Upper lobe of left lung (tissue), 6 donors: ENCODE results near the gene SCN10A. TPM values are rescaled to one million over a fixed set of nuclear protein-coding genes. Genes with fewer than 3 reads are reported as not detected.

Source experiments
- ATAC-seq, 2 donors: fragments of 200-7000 bp; cut with Tn5 transposase; one replicate each; pipeline ENCODE4 v1.9.1; 2022; ENCODE audit warnings: mild to moderate bottlenecking in 2 of 2, moderate library complexity in 2 of 2; ENCODE audit not compliant: low FRiP score in 2 of 2
- DNase-seq, 2 donors: peaks; one replicate each; pipeline ENCODE4 v3.0.0-alpha.2; 2019 to 2020
- H3K27ac ChIP-seq, 4 donors: fragments of 200-600 bp; sonication (generic); one replicate each; pipeline ENCODE4 v1.5.1; 2016 to 2019
- H3K27me3 ChIP-seq, 4 donors: fragments of 200-600 bp; sonication (generic); one replicate each; pipeline ENCODE4 v1.5.1; 2017 to 2019
- H3K36me3 ChIP-seq, 4 donors: fragments of 200-600 bp; sonication (generic); one replicate each; pipeline ENCODE4 v1.5.1; 2016 to 2019
- H3K4me1 ChIP-seq, 4 donors: fragments of 200-600 bp; sonication (generic); one replicate each; pipeline ENCODE4 v1.5.1; 2018 to 2019
- H3K4me3 ChIP-seq, 4 donors: fragments of 200-600 bp; sonication (generic); one replicate each; pipeline ENCODE4 v1.5.1; 2017 to 2019; ENCODE audit warnings: mild to moderate bottlenecking in 2 of 4, moderate library complexity in 1 of 4
- H3K9me3 ChIP-seq, 4 donors: fragments of 200-600 bp; sonication (generic); one replicate each; pipeline ENCODE4 v1.5.1; 2018 to 2019
- EP300 ChIP-seq, 4 donors: sonication (generic); formaldehyde crosslinking; IDR thresholded peaks; one replicate each; pipeline ENCODE4 v1.5.1; 2017; ENCODE audit warnings: antibody characterized with exemption in 4 of 4, control low read depth in 2 of 4
- POLR2A ChIP-seq, 4 donors: fragments of 450-650 bp; IDR thresholded peaks; one replicate each; pipeline ENCODE4 v1.5.1; 2016 to 2017; ENCODE audit warnings: antibody characterized with exemption in 4 of 4, mild to moderate bottlenecking in 2 of 4
- POLR2AphosphoS5 ChIP-seq, 2 donors: sonication (generic); formaldehyde crosslinking; IDR thresholded peaks; one replicate each; pipeline ENCODE4 v1.5.1; 2017; ENCODE audit warnings: antibody characterized with exemption in 2 of 2
- WGBS, 2 donors: methylation state at CpG; one replicate each; pipeline ENCODE4 v1.1.5; 2017 to 2018; 5-methylcytosine and 5-hydroxymethylcytosine counted together
- total RNA-seq, 6 donors: library from RNA; depleted of rRNA in 4 of 6; stranded (reverse); fragments of >200 nt in 4 of 6; gene quantifications; one replicate each; pipeline versions ENCODE4 v1.1.0 to v1.2.1, GENCODE V29; 2016 to 2021
- TF ChIP-seq, protein P1 (sequence below), 6 experiments: fragments of 450-650 bp in 4 of 6; fragments of 200-600 bp in 2 of 6; sonication (generic) in 2 of 6; IDR thresholded peaks; one replicate each; pipeline ENCODE4 v1.5.1; 2016 to 2019; ENCODE audit warnings: antibody characterized with exemption in 6 of 6
- donor health status: DM: no; HTN: no; CAD: no; lungs with moderate emphysema.
- donor health status: DM: no; HTN: yes; CAD: no; lungs with severe emphysema.

Gene SCN10A
- total RNA-seq, 6 donors from 2014 or later = not detected

DNA sequence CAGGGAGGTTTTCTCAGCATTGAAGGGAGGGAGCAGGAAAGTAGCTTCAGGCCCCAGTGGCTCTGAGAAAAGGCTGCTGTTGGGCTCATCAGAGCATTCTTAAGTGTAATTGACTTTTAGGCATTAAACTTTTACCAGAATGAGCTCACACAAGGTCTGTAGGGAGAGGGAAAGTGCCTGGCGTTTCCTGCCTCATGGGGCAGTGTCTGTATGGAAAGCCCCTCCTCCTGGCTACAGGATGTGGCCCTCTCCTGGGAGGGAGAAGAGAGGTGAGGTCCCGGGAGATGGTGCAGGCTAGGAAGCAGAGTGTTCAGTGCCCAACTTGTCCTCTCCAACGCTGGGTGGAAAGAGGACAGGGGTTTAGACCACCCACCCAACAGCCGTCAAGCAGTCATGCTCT is 21.3 kb upstream of the SCN10A start:
- DNase-seq (no peak), ATAC-seq (no peak)
- no peaks in the 10 kb centered on the region for H3K27me3 ChIP-seq

DNA sequence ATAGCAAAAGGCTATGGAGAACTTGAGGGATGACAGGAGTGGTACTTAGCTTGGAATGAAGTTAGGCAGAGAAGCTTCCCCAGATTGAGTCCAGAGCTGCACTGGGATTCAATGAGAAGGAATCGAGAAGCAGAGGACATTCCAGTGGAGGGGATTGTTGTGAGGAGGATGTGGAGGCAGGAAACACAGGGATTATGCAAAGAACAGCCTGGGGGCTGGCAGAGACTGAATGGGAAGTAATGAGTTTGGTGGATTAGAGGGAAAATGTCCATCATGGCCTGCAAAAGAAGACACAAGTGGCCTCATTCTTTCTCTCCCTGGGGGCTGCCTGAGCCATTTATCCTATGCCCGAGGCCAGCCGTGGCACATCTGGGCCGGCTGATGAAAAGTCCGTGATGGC is 20.5 kb upstream of the SCN10A start:
- no peak overlapping the region for H3K4me3 ChIP-seq
- H3K9me3 ChIP-seq = no peaks in the 10 kb centered on the region
- peaks cover 0 to 9% (median 6%) of the 10 kb centered on the region in 4 donors for H3K4me1 ChIP-seq
- 84 to 86% methylated on average over 5 of the region's 5 CpGs for WGBS, 2 donors
- peak in 1 of 2 donors; percentile 17 for DNase-seq
- H3K27ac ChIP-seq = no peak overlapping the region
- TF ChIP-seq POLR2AphosphoS5 (IDR thresholded peaks at IDR 0.05) (no peak), EP300 (IDR thresholded peaks at IDR 0.05) (no peak), POLR2A (IDR thresholded peaks at IDR 0.05) (no peak)
- TF ChIP-seq, protein P1, sequence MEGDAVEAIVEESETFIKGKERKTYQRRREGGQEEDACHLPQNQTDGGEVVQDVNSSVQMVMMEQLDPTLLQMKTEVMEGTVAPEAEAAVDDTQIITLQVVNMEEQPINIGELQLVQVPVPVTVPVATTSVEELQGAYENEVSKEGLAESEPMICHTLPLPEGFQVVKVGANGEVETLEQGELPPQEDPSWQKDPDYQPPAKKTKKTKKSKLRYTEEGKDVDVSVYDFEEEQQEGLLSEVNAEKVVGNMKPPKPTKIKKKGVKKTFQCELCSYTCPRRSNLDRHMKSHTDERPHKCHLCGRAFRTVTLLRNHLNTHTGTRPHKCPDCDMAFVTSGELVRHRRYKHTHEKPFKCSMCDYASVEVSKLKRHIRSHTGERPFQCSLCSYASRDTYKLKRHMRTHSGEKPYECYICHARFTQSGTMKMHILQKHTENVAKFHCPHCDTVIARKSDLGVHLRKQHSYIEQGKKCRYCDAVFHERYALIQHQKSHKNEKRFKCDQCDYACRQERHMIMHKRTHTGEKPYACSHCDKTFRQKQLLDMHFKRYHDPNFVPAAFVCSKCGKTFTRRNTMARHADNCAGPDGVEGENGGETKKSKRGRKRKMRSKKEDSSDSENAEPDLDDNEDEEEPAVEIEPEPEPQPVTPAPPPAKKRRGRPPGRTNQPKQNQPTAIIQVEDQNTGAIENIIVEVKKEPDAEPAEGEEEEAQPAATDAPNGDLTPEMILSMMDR (IDR thresholded peaks at IDR 0.05) = no peak
- no peaks in the 10 kb centered on the region for H3K27me3 ChIP-seq
- H3K36me3 ChIP-seq = no peaks in the 10 kb centered on the region
- ATAC-seq = no peak

More for the DNA sequence above, 21.3 kb upstream of the SCN10A start:
- 54 to 56% methylated on average over 4 of the region's 4 CpGs for WGBS, 2 donors
- Histone ChIP-seq H3K9me3 (no peaks in the 10 kb centered on the region), H3K4me3 (no peak overlapping the region), H3K36me3 (no peaks in the 10 kb centered on the region), H3K27ac (no peak overlapping the region), H3K4me1 (peaks cover 0 to 9% (median 6%) of the 10 kb centered on the region in 4 donors)
- TF ChIP-seq POLR2A (IDR thresholded peaks at IDR 0.05) (no peak), POLR2AphosphoS5 (IDR thresholded peaks at IDR 0.05) (no peak), EP300 (IDR thresholded peaks at IDR 0.05) (no peak)
- TF ChIP-seq, protein P1 (IDR thresholded peaks at IDR 0.05) = no peak

DNA sequence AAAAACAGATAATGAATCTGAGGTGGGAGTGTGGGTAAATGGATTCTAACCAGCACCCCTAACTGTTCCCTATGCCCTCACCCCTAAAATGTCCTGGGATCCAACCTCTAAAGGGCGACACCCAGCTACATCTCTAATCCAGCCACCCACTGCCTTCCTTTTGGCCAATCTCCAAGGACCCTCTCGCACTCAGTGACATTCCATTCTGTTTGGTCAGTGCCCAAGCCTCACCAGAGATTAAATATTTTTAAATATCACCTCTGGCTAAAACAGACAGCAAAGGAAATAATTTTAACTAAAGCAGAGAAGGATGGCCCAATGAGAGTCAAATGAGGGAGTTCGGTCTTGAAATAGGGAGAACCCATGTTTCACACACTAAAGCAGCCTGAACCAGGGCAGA is 19.9 kb upstream of the SCN10A start:
- Histone ChIP-seq H3K36me3 (no peaks in the 10 kb centered on the region), H3K4me1 (peaks cover 0 to 9% (median 6%) of the 10 kb centered on the region in 4 donors), H3K27ac (no peak overlapping the region), H3K9me3 (no peaks in the 10 kb centered on the region), H3K27me3 (no peaks in the 10 kb centered on the region), H3K4me3 (no peak overlapping the region)
- TF ChIP-seq POLR2A (IDR thresholded peaks at IDR 0.05) = no peak
- TF ChIP-seq, protein P1 (IDR thresholded peaks at IDR 0.05) = no peak
- no peak for TF ChIP-seq POLR2AphosphoS5 (IDR thresholded peaks at IDR 0.05)
- TF ChIP-seq EP300 (IDR thresholded peaks at IDR 0.05) = no peak
- no peak for DNase-seq
- 77 to 83% methylated on average over 3 of the region's 3 CpGs for WGBS, 2 donors
- no peak for ATAC-seq

DNA sequence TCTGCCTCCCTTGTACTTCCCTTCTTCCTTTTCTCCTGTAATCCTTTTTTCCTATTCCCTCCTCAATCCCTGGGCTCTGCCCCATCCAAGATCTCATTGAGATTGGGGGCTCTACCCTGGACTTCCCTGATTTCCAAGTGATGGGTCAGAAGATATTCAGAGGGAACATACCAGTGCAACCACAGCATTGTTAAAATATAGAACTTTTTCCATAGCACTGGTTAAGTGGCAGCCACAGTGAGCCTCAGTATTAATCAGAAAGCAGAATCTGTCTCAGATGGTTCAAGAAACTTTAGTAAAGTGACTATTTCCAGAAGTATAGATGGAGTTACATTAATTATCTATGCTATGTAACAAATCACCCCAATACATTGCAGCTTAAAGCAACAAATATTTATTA is 18.7 kb upstream of the SCN10A start:
- no peak for ATAC-seq
- DNase-seq = no peak
- no peaks in the 10 kb centered on the region for H3K36me3 ChIP-seq
- no peaks in the 10 kb centered on the region for H3K27me3 ChIP-seq
- no peak overlapping the region for H3K4me3 ChIP-seq
- no peak overlapping the region for H3K27ac ChIP-seq
- peaks cover 0 to 9% (median 6%) of the 10 kb centered on the region in 4 donors for H3K4me1 ChIP-seq
- H3K9me3 ChIP-seq = no peaks in the 10 kb centered on the region
- TF ChIP-seq POLR2A (IDR thresholded peaks at IDR 0.05) (no peak), POLR2AphosphoS5 (IDR thresholded peaks at IDR 0.05) (no peak), EP300 (IDR thresholded peaks at IDR 0.05) (no peak)
- TF ChIP-seq, protein P1 (IDR thresholded peaks at IDR 0.05) = no peak

DNA sequence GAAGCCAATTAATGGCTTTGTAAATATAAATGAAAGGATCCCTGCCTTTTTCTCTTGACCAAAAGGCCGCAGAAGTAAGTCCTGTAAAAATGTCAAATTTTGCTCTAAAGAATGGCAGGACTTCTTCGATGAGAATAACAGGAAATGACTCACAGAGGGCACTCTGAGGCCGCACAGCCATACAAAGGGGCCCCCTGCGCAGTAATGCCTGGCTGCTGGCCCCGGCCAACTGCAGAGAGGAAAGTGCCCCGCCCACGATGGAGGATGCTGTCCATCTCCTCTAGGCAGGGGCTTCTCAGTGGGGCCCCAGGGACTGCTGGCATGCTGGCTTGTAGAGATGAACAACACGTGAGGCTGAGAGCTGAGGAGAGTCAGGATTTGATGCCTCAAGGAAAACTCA is 18.1 kb upstream of the SCN10A start:
- no peaks in the 10 kb centered on the region for H3K36me3 ChIP-seq
- no peak overlapping the region for H3K4me3 ChIP-seq
- H3K27ac ChIP-seq = no peak overlapping the region
- DNase-seq (peak; percentile 25 to 53), ATAC-seq (peak in 1 of 2 donors; percentile 56)
- no peaks in the 10 kb centered on the region for H3K9me3 ChIP-seq
- peaks cover 0 to 9% (median 6%) of the 10 kb centered on the region in 4 donors for H3K4me1 ChIP-seq
- no peaks in the 10 kb centered on the region for H3K27me3 ChIP-seq
- 9 to 11% methylated on average over 8 of the region's 8 CpGs for WGBS, 2 donors
- TF ChIP-seq, protein P1 (IDR thresholded peaks at IDR 0.05) = no peak
- TF ChIP-seq POLR2A (IDR thresholded peaks at IDR 0.05) = no peak
- TF ChIP-seq POLR2AphosphoS5 (IDR thresholded peaks at IDR 0.05) = no peak
- TF ChIP-seq EP300 (IDR thresholded peaks at IDR 0.05) = no peak
